ENCODE measurements around the gene SGCA. TPM values are rescaled to one million over a fixed set of nuclear protein-coding genes. Genes with fewer than 3 reads are reported as not detected.

Gene SGCA
- total and polyA plus RNA-seq, 4 donors, result 0.31 to 1.3 (median 1.2) TPM; not detected in 1

DNA sequence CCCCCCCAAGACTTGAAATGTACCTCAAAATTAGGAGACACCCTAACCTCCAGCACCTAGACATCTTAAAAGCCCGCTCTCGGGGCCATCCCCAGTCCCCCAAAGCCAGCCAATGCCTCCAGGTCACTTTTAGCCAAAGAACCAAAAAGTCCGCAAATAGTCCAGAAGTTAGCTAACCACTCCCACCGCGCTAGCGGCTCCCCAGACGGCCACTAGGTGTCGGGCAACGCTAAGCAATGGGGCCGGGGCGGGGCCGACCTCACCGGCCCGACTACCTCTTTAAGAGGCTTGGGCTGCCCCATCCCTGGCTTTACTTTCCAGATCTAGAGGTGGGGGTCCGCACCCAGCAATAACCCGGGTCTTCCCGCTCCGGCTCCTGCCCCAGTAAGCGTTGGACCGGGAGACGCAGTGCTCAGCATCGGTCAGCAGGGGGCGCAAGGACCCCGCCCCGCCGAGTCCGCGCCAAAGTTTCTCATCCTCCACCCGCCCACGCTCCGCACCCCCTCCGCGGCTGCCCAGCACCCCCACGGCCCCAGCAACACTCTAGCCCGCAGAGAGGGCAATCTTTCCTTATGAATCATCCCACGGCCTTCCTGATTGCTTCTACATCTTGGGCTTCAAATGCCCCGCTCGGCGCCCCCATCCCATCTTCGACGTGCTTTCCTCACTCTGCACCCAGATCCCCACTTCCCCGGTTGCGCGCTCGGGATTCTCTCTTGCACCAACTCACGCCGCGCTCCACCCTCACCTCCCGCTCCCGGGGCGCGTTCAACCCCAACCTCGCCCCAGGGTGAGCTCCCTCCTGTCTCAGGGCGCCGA is 34.9 kb downstream of the SGCA start:
- Histone ChIP-seq H3K4me1 (ENCODE audit: control insufficient read depth in 4 of 4, insufficient read depth in 4 of 4, low read length in 3 of 4) (peaks cover 0 to 15% (median 4%) of the 10 kb centered on the region in 4 donors), H3K27me3 (ENCODE audit: control insufficient read depth in 4 of 4, insufficient read depth in 4 of 4, low read length in 3 of 4) (peaks cover 0 to 2% (median 0%) of the 10 kb centered on the region in 4 donors), H3K36me3 (ENCODE audit: control insufficient read depth in 4 of 4, insufficient read depth in 3 of 4, low read depth in 1 of 4, low read length in 3 of 4) (no peaks in the 10 kb centered on the region), H3K4me3 (ENCODE audit: low read depth in 1 of 3, low read length in 3 of 3) (peak overlapping the region; percentile 17 to 47 (median 32)), H3K27ac (ENCODE audit: low read depth in 1 of 2, low read length in 2 of 2) (peak overlapping the region; percentile 68 to 82), H3K9ac (ENCODE audit: low read depth in 1 of 2, low read length in 2 of 2) (peak overlapping the region in 1 of 2 donors; percentile 70), H3K9me3 (ENCODE audit: control insufficient read depth in 4 of 4, low read length in 3 of 4) (no peaks in the 10 kb centered on the region)
- WGBS, result 3% methylated on average over 55 of the region's 55 CpGs
- TF ChIP-seq, protein P1, sequence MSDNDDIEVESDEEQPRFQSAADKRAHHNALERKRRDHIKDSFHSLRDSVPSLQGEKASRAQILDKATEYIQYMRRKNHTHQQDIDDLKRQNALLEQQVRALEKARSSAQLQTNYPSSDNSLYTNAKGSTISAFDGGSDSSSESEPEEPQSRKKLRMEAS (IDR thresholded peaks at IDR 0.05), result no peak
- TF ChIP-seq HNF4A (conservative IDR thresholded peaks at IDR 0.05) (peak in 1 of 2 donors; percentile 4), ZBTB33 (IDR thresholded peaks at IDR 0.05) (no peak), SP1 (IDR thresholded peaks at IDR 0.05) (peak; percentile 3), NR2F2 (IDR thresholded peaks at IDR 0.05) (no peak), YY1 (IDR thresholded peaks at IDR 0.05) (peak; percentile 23), HNF4G (IDR thresholded peaks at IDR 0.05) (no peak), TAF1 (conservative IDR thresholded peaks at IDR 0.05) (no peak), RXRA (IDR thresholded peaks at IDR 0.05) (no peak), FOXA2 (IDR thresholded peaks at IDR 0.05) (no peak), RAD21 (IDR thresholded peaks at IDR 0.05) (peak; percentile 88 to 97), FOXA1 (IDR thresholded peaks at IDR 0.05) (no peak), GABPA (IDR thresholded peaks at IDR 0.05 in 1 of 2, conservative IDR thresholded peaks at IDR 0.05 in 1 of 2) (no peak), EGR1 (IDR thresholded peaks at IDR 0.05; ENCODE audit: low read depth in 2 of 2) (peak; percentile 73 to 87), ATF3 (IDR thresholded peaks at IDR 0.05) (peak; percentile 11), JUND (IDR thresholded peaks at IDR 0.05) (no peak)
- TF ChIP-seq, protein P2, sequence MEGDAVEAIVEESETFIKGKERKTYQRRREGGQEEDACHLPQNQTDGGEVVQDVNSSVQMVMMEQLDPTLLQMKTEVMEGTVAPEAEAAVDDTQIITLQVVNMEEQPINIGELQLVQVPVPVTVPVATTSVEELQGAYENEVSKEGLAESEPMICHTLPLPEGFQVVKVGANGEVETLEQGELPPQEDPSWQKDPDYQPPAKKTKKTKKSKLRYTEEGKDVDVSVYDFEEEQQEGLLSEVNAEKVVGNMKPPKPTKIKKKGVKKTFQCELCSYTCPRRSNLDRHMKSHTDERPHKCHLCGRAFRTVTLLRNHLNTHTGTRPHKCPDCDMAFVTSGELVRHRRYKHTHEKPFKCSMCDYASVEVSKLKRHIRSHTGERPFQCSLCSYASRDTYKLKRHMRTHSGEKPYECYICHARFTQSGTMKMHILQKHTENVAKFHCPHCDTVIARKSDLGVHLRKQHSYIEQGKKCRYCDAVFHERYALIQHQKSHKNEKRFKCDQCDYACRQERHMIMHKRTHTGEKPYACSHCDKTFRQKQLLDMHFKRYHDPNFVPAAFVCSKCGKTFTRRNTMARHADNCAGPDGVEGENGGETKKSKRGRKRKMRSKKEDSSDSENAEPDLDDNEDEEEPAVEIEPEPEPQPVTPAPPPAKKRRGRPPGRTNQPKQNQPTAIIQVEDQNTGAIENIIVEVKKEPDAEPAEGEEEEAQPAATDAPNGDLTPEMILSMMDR (IDR thresholded peaks at IDR 0.05; ENCODE audit: low read depth, low read length, missing input control), result peak; percentile 91
- TF ChIP-seq, protein P3, sequence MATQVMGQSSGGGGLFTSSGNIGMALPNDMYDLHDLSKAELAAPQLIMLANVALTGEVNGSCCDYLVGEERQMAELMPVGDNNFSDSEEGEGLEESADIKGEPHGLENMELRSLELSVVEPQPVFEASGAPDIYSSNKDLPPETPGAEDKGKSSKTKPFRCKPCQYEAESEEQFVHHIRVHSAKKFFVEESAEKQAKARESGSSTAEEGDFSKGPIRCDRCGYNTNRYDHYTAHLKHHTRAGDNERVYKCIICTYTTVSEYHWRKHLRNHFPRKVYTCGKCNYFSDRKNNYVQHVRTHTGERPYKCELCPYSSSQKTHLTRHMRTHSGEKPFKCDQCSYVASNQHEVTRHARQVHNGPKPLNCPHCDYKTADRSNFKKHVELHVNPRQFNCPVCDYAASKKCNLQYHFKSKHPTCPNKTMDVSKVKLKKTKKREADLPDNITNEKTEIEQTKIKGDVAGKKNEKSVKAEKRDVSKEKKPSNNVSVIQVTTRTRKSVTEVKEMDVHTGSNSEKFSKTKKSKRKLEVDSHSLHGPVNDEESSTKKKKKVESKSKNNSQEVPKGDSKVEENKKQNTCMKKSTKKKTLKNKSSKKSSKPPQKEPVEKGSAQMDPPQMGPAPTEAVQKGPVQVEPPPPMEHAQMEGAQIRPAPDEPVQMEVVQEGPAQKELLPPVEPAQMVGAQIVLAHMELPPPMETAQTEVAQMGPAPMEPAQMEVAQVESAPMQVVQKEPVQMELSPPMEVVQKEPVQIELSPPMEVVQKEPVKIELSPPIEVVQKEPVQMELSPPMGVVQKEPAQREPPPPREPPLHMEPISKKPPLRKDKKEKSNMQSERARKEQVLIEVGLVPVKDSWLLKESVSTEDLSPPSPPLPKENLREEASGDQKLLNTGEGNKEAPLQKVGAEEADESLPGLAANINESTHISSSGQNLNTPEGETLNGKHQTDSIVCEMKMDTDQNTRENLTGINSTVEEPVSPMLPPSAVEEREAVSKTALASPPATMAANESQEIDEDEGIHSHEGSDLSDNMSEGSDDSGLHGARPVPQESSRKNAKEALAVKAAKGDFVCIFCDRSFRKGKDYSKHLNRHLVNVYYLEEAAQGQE (IDR thresholded peaks at IDR 0.05), result peak; percentile 3
- DNase-seq (ENCODE audit: low spot score), result peak; percentile 87

All from liver (tissue), 9 donors.